B cell (primary cell): Measurements from ENCODE around the gene NAV2. TPM values are rescaled to one million over a fixed set of nuclear protein-coding genes. Genes with fewer than 3 reads are reported as not detected.
A peak's percentile ranks its signal among the peaks of the same experiment; 100 is the strongest.

Source experiments
- ATAC-seq: fragments of 200-7000 bp; cut with Tn5 transposase; one replicate; pipeline ENCODE4 v1.10.0; 2021; ENCODE audit warnings: low read depth, mild to moderate bottlenecking, moderate number of reproducible peaks, moderate library complexity
- CTCF ChIA-PET: fragments of 350-600 bp; sonication (Branson Sonifier 250); formaldehyde crosslinking; loops from one replicate; lab custom pipeline; 2021; ENCODE audit warnings: antibody characterized with exemption, inconsistent platforms; lab: Charles Lee
- POLR2A ChIA-PET: fragments of 350-600 bp; sonication (Branson Sonifier 250); formaldehyde crosslinking; loops from one replicate; lab custom pipeline; 2021; ENCODE audit warnings: antibody characterized with exemption; lab: Charles Lee
- DNase-seq: peaks from one replicate; pipeline ENCODE4 v3.0.0; 2013
- H2AFZ ChIP-seq: 2 replicates; pipeline ENCODE4 v1.6.1; 2012; ENCODE audit warnings: mild to moderate bottlenecking, low read depth, low read length; ENCODE audit not compliant: insufficient read depth, poor library complexity, severe bottlenecking
- H3K27ac ChIP-seq, 2 donors: 1 replicate in 1 of 2; 2 replicates in 1 of 2; pipeline ENCODE4 v1.5.1; 2012 to 2013; ENCODE audit warnings: low read length in 2 of 2, mild to moderate bottlenecking in 2 of 2, moderate library complexity in 1 of 2
- H3K27me3 ChIP-seq, 4 experiments: fragments of 200-600 bp in 1 of 4; sonication (generic) in 1 of 4; replicated peaks in 1 of 4; 1 replicate in 2 of 4; 2 replicates in 2 of 4; pipeline versions ENCODE4 v1.6.1 to v1.7.0; 2013 to 2016; ENCODE audit warnings: low read length in 3 of 4, mild to moderate bottlenecking in 2 of 4, mixed read lengths in 1 of 4, moderate library complexity in 1 of 4; ENCODE audit not compliant: insufficient read depth in 4 of 4, control insufficient read depth in 3 of 4; ENCODE audit errors: control extremely low read depth in 1 of 4
- H3K36me3 ChIP-seq, 2 experiments: replicated peaks in 1 of 2; 1 replicate in 1 of 2; 2 replicates in 1 of 2; pipeline versions ENCODE4 v1.6.1 to v1.7.1; 2013; ENCODE audit warnings: low read length in 1 of 2; ENCODE audit not compliant: insufficient read depth in 2 of 2, control insufficient read depth in 1 of 2; ENCODE audit errors: control extremely low read depth in 1 of 2, extremely low read depth in 1 of 2
- H3K4me1 ChIP-seq, 2 donors: fragments of 200-600 bp in 1 of 2; sonication (generic) in 1 of 2; 1 replicate in 1 of 2; 2 replicates in 1 of 2; pipeline versions ENCODE4 v1.5.1 to v1.6.1; 2013 to 2017; ENCODE audit warnings: low read length in 2 of 2; ENCODE audit not compliant: control insufficient read depth in 2 of 2, insufficient read depth in 2 of 2
- H3K4me2 ChIP-seq: replicated peaks from 2 replicates; pipeline ENCODE3; 2012; ENCODE audit warnings: mild to moderate bottlenecking, low read depth, low read length; ENCODE audit not compliant: poor library complexity, severe bottlenecking
- H3K4me3 ChIP-seq, 5 experiments: fragments of 200-600 bp in 1 of 5; sonication (generic) in 1 of 5; 1 replicate in 3 of 5; 2 replicates in 2 of 5; pipeline versions ENCODE4 v1.5.1 to v1.7.0; 2011 to 2016; ENCODE audit warnings: low read length in 4 of 5, mild to moderate bottlenecking in 4 of 5, low read depth in 2 of 5, control low read depth in 1 of 5, moderate library complexity in 1 of 5; ENCODE audit not compliant: insufficient read depth in 1 of 5; ENCODE audit errors: control extremely low read depth in 1 of 5, extremely low read depth in 1 of 5
- H3K79me2 ChIP-seq: fragments of 200-600 bp; sonication (generic); one replicate; pipeline ENCODE4 v1.6.0; 2016; ENCODE audit warnings: low read length; ENCODE audit not compliant: control insufficient read depth, insufficient read depth
- H3K9ac ChIP-seq: fragments of 200-600 bp; sonication (generic); 2 replicates; pipeline ENCODE4 v1.6.1; 2017; ENCODE audit warnings: mild to moderate bottlenecking, low read length, moderate library complexity
- H3K9me3 ChIP-seq, 3 donors: one replicate each; pipeline versions ENCODE4 v1.6.1 to v1.7.1; 2013; ENCODE audit warnings: low read length in 2 of 3; ENCODE audit not compliant: control insufficient read depth in 2 of 3, insufficient read depth in 1 of 3; ENCODE audit errors: control extremely low read depth in 1 of 3
- H4K20me1 ChIP-seq: 2 replicates; pipeline ENCODE4 v1.6.0; 2012; ENCODE audit warnings: mild to moderate bottlenecking, low read length; ENCODE audit not compliant: insufficient read depth, control insufficient read depth, poor library complexity, severe bottlenecking
- H3K27ac Mint-ChIP-seq: one replicate; pipeline ENCODE4 v1.8.0; 2021; ENCODE audit warnings: mixed read lengths
- H3K27me3 Mint-ChIP-seq: one replicate; pipeline ENCODE4 v1.8.0; 2021; ENCODE audit warnings: mixed read lengths
- H3K4me1 Mint-ChIP-seq: one replicate; pipeline ENCODE4 v1.8.0; 2021; ENCODE audit warnings: mixed read lengths
- H3K4me3 Mint-ChIP-seq: one replicate; pipeline ENCODE4 v1.8.0; 2021; ENCODE audit warnings: mixed read lengths
- H3K9me3 Mint-ChIP-seq: one replicate; pipeline ENCODE4 v1.8.0; 2022; ENCODE audit warnings: mixed read lengths; ENCODE audit not compliant: insufficient read depth
- CTCF ChIP-seq: fragments of 200-600 bp; IDR thresholded peaks from one replicate; pipeline ENCODE4 v1.8.0; 2022; ENCODE audit warnings: antibody characterized with exemption, mild to moderate bottlenecking
- EZH2 ChIP-seq: IDR thresholded peaks from 2 replicates; pipeline ENCODE4 v1.6.1; 2012; ENCODE audit warnings: borderline replicate concordance, low read depth, mild to moderate bottlenecking, moderate library complexity, low read length; ENCODE audit not compliant: insufficient read depth, poor library complexity, severe bottlenecking
- WGBS: methylation state at CpG from one replicate; pipeline ENCODE4 v1.1.5; 2013; ENCODE audit warnings: missing lambda C conversion rate; ENCODE audit not compliant: insufficient coverage; 5-methylcytosine and 5-hydroxymethylcytosine counted together
- intact Hi-C: fragments of 100-400 bp; cut with micrococcal nuclease; formaldehyde crosslinking; loops from one replicate; pipeline ENCODE4 v1.10.0; 2022
- polyA plus RNA-seq: library from polyadenylated mRNA; depleted of rRNA; stranded (reverse); fragments of >200 nt; gene quantifications from 2 replicates; pipeline ENCODE4 v1.2.3, GENCODE V29; 2012
- total RNA-seq, 2 donors: library from RNA; stranded (reverse); fragments of 120-200 nt in 1 of 2; gene quantifications; 1 replicate in 1 of 2; 2 replicates in 1 of 2; pipeline versions ENCODE4 v1.2.3 to v1.2.4, GENCODE V29; 2013 to 2022

Gene NAV2
- total and polyA plus RNA-seq, 2 donors (not counting 1 experiment from before 2014, with no cell fraction given), result 0.82 to 22.2 TPM

GRCh38 chr11:20159466-20160381 lies 447.1 kb downstream of the NAV2 start:
- Mint-ChIP-seq H3K4me3 (no peak overlapping the region), H3K9me3 (peaks cover 3% of the 10 kb centered on the region), H3K27me3 (peaks cover 79% of the 10 kb centered on the region), H3K4me1 (peaks cover 31% of the 10 kb centered on the region), H3K27ac (no peak overlapping the region)
- H3K4me3 ChIP-seq, result no peak overlapping the region
- no peak overlapping the region for H3K27ac ChIP-seq
- H3K9ac ChIP-seq, result no peak overlapping the region
- no peak overlapping the region for H3K4me2 ChIP-seq
- ChIA-PET POLR2A (no interaction called here), CTCF (interaction anchor here (1.1 to 1.4 kb wide), 2 partner anchors 27 to 32 kb away, joined by 3 to 4 read pairs; no protein-coding TSS in a partner anchor)
- no peaks in the 10 kb centered on the region for H4K20me1 ChIP-seq
- peaks cover 4 to 61% (median 21%) of the 10 kb centered on the region in 3 donors for H3K9me3 ChIP-seq
- DNase-seq (peak; percentile 12), ATAC-seq (no peak)
- TF ChIP-seq EZH2 (no peak), CTCF (no peak)
- WGBS, result 18% methylated on average over 61 of the region's 65 CpGs
- H3K79me2 ChIP-seq, result no peaks in the 10 kb centered on the region
- no peaks in the 10 kb centered on the region for H3K36me3 ChIP-seq
- intact Hi-C loops, result no loop called here
- H3K4me1 ChIP-seq, result peaks cover 23 to 32% of the 10 kb centered on the region in 2 donors
- H2AFZ ChIP-seq, result no peak overlapping the region
- peaks cover 1 to 96% (median 71%) of the 10 kb centered on the region in 4 experiments for H3K27me3 ChIP-seq
